ENCODE measurements around the gene PPY. TPM values are rescaled to one million over a fixed set of nuclear protein-coding genes. Genes with fewer than 3 reads are reported as not detected.
"Not testable (repeated sequence)": the region's sequence is repeated elsewhere in the genome, so short reads cannot be mapped to it uniquely, and the experiment has no call there.

The PPY gene
- polyA plus RNA-seq, 4 donors: 5.5 TPM; not detected in 3

- 20 to 27% (median 21%) methylated on average over 11 to 13 of the region's 13 CpGs for WGBS, 3 donors
- DNase-seq: peak in 1 of 2 donors; percentile 49
- H3K27me3 ChIP-seq (ENCODE audit: control insufficient read depth in 3 of 3, insufficient read depth in 3 of 3, low read length in 3 of 3): peaks cover 3 to 35% (median 16%) of the 10 kb centered on the region in 3 donors
Measured at GRCh38 chr17:43900858-43901754, 41.2 kb downstream of the PPY start.

GRCh38 chr17:43900183-43900857 lies 42.0 kb downstream of the PPY start:
- Histone ChIP-seq H3K4me1 (ENCODE audit: control insufficient read depth in 3 of 3, insufficient read depth in 2 of 3, low read depth in 1 of 3, low read length in 2 of 3) (peaks cover 2 to 15% (median 4%) of the 10 kb centered on the region in 3 donors), H3K4me3 (ENCODE audit: low read depth in 1 of 3, low read length in 3 of 3) (peak overlapping the region in 2 of 3 donors; percentile 29 to 35), H3K27me3 (ENCODE audit: control insufficient read depth in 3 of 3, insufficient read depth in 3 of 3, low read length in 3 of 3) (peaks cover 0 to 28% (median 9%) of the 10 kb centered on the region in 3 donors), H3K36me3 (ENCODE audit: control insufficient read depth in 3 of 3, insufficient read depth in 2 of 3, low read depth in 1 of 3, low read length in 3 of 3) (peaks cover 0 to 2% (median 0%) of the 10 kb centered on the region in 3 donors), H3K27ac (ENCODE audit: low read depth in 1 of 3, low read length in 2 of 3) (no peak overlapping the region), H3K9me3 (ENCODE audit: control insufficient read depth in 2 of 2, insufficient read depth in 1 of 2, low read depth in 1 of 2, low read length in 1 of 2) (no peaks in the 10 kb centered on the region)
- WGBS, 3 donors: 1 to 5% (median 2%) methylated on average over 31 of the region's 31 CpGs
- DNase-seq (peak; percentile 76 to 89), FAIRE-seq (no peak)

More at GRCh38 chr17:43900858-43901754, 41.2 kb downstream of the PPY start:
- no peak overlapping the region for H3K27ac ChIP-seq (ENCODE audit: low read depth in 1 of 3, low read length in 2 of 3)
- peaks cover 0 to under 1% (median 0%) of the 10 kb centered on the region in 3 donors for H3K36me3 ChIP-seq (ENCODE audit: control insufficient read depth in 3 of 3, insufficient read depth in 2 of 3, low read depth in 1 of 3, low read length in 3 of 3)
- no peaks in the 10 kb centered on the region for H3K9me3 ChIP-seq (ENCODE audit: control insufficient read depth in 2 of 2, insufficient read depth in 1 of 2, low read depth in 1 of 2, low read length in 1 of 2)
- FAIRE-seq: no peak
- H3K4me1 ChIP-seq (ENCODE audit: control insufficient read depth in 3 of 3, insufficient read depth in 2 of 3, low read depth in 1 of 3, low read length in 2 of 3): peaks cover 2 to 20% (median 4%) of the 10 kb centered on the region in 3 donors
- H3K4me3 ChIP-seq (ENCODE audit: low read depth in 1 of 3, low read length in 3 of 3): peak overlapping the region in 1 of 3 donors; percentile 35

- no peak for DNase-seq
- 62 to 75% (median 62%) methylated on average over 1 of the region's 1 CpG for WGBS, 3 donors
- peaks cover 0 to 17% (median 3%) of the 10 kb centered on the region in 3 donors for H3K27me3 ChIP-seq (ENCODE audit: control insufficient read depth in 3 of 3, insufficient read depth in 3 of 3, low read length in 3 of 3)
- no peak overlapping the region for H3K4me3 ChIP-seq (ENCODE audit: low read depth in 1 of 3, low read length in 3 of 3)
- H3K4me1 ChIP-seq (ENCODE audit: control insufficient read depth in 3 of 3, insufficient read depth in 2 of 3, low read depth in 1 of 3, low read length in 2 of 3): peaks cover 2 to 15% (median 4%) of the 10 kb centered on the region in 3 donors
- H3K36me3 ChIP-seq (ENCODE audit: control insufficient read depth in 3 of 3, insufficient read depth in 2 of 3, low read depth in 1 of 3, low read length in 3 of 3): peaks cover 0 to 2% (median 0%) of the 10 kb centered on the region in 3 donors
- H3K9me3 ChIP-seq (ENCODE audit: control insufficient read depth in 2 of 2, insufficient read depth in 1 of 2, low read depth in 1 of 2, low read length in 1 of 2): no peaks in the 10 kb centered on the region
- no peak for FAIRE-seq
- no peak overlapping the region for H3K27ac ChIP-seq (ENCODE audit: low read depth in 1 of 3, low read length in 2 of 3)
Measured at GRCh38 chr17:43898446-43898845, 43.8 kb downstream of the PPY start.

GRCh38 chr17:43897831-43898230 lies 44.4 kb downstream of the PPY start:
- FAIRE-seq (no peak), DNase-seq (no peak)
- no peak overlapping the region for H3K4me3 ChIP-seq (ENCODE audit: low read depth in 1 of 3, low read length in 3 of 3)
- peaks cover 2 to 15% (median 4%) of the 10 kb centered on the region in 3 donors for H3K4me1 ChIP-seq (ENCODE audit: control insufficient read depth in 3 of 3, insufficient read depth in 2 of 3, low read depth in 1 of 3, low read length in 2 of 3)
- peaks cover 0 to 16% (median 3%) of the 10 kb centered on the region in 3 donors for H3K27me3 ChIP-seq (ENCODE audit: control insufficient read depth in 3 of 3, insufficient read depth in 3 of 3, low read length in 3 of 3)
- H3K27ac ChIP-seq (ENCODE audit: low read depth in 1 of 3, low read length in 2 of 3): no peak overlapping the region
- peaks cover 0 to 2% (median 0%) of the 10 kb centered on the region in 3 donors for H3K36me3 ChIP-seq (ENCODE audit: control insufficient read depth in 3 of 3, insufficient read depth in 2 of 3, low read depth in 1 of 3, low read length in 3 of 3)
- WGBS, 3 donors: 79 to 86% (median 80%) methylated on average over 3 of the region's 3 CpGs
- no peaks in the 10 kb centered on the region for H3K9me3 ChIP-seq (ENCODE audit: control insufficient read depth in 2 of 2, insufficient read depth in 1 of 2, low read depth in 1 of 2, low read length in 1 of 2)

GRCh38 chr17:43894494-43894893 lies 47.8 kb downstream of the PPY start:
- not testable (repeated sequence) for H3K4me1 ChIP-seq (ENCODE audit: control insufficient read depth in 3 of 3, insufficient read depth in 2 of 3, low read depth in 1 of 3, low read length in 2 of 3); H3K27ac ChIP-seq (ENCODE audit: low read depth in 1 of 3, low read length in 2 of 3); DNase-seq; H3K4me3 ChIP-seq (ENCODE audit: low read depth in 1 of 3, low read length in 3 of 3); H3K9me3 ChIP-seq (ENCODE audit: control insufficient read depth in 2 of 2, insufficient read depth in 1 of 2, low read depth in 1 of 2, low read length in 1 of 2); FAIRE-seq; H3K27me3 ChIP-seq (ENCODE audit: control insufficient read depth in 3 of 3, insufficient read depth in 3 of 3, low read length in 3 of 3); H3K36me3 ChIP-seq (ENCODE audit: control insufficient read depth in 3 of 3, insufficient read depth in 2 of 3, low read depth in 1 of 3, low read length in 3 of 3)
- WGBS, 3 donors: 78 to 96% (median 83%) methylated on average over 4 of the region's 4 CpGs

GRCh38 chr17:43892647-43892952 lies 49.7 kb downstream of the PPY start:
- Histone ChIP-seq H3K4me3 (ENCODE audit: low read depth in 1 of 3, low read length in 3 of 3) (no peak overlapping the region), H3K27ac (ENCODE audit: low read depth in 1 of 3, low read length in 2 of 3) (no peak overlapping the region), H3K9me3 (ENCODE audit: control insufficient read depth in 2 of 2, insufficient read depth in 1 of 2, low read depth in 1 of 2, low read length in 1 of 2) (no peaks in the 10 kb centered on the region), H3K4me1 (ENCODE audit: control insufficient read depth in 3 of 3, insufficient read depth in 2 of 3, low read depth in 1 of 3, low read length in 2 of 3) (no peaks in the 10 kb centered on the region), H3K36me3 (ENCODE audit: control insufficient read depth in 3 of 3, insufficient read depth in 2 of 3, low read depth in 1 of 3, low read length in 3 of 3) (peaks cover 0 to 2% (median 0%) of the 10 kb centered on the region in 3 donors), H3K27me3 (ENCODE audit: control insufficient read depth in 3 of 3, insufficient read depth in 3 of 3, low read length in 3 of 3) (peaks cover 0 to 4% (median 0%) of the 10 kb centered on the region in 3 donors)
- DNase-seq (no peak), FAIRE-seq (no peak)
- 42 to 64% (median 46%) methylated on average over 4 of the region's 4 CpGs for WGBS, 3 donors

- 25 to 61% (median 55%) methylated on average over 5 of the region's 5 CpGs for WGBS, 3 donors
- DNase-seq: peak in 1 of 2 donors; percentile 19
- Histone ChIP-seq H3K27me3 (ENCODE audit: control insufficient read depth in 3 of 3, insufficient read depth in 3 of 3, low read length in 3 of 3) (peaks cover 0 to 4% (median 0%) of the 10 kb centered on the region in 3 donors), H3K4me1 (ENCODE audit: control insufficient read depth in 3 of 3, insufficient read depth in 2 of 3, low read depth in 1 of 3, low read length in 2 of 3) (no peaks in the 10 kb centered on the region), H3K36me3 (ENCODE audit: control insufficient read depth in 3 of 3, insufficient read depth in 2 of 3, low read depth in 1 of 3, low read length in 3 of 3) (peaks cover 0 to 2% (median 0%) of the 10 kb centered on the region in 3 donors), H3K9me3 (ENCODE audit: control insufficient read depth in 2 of 2, insufficient read depth in 1 of 2, low read depth in 1 of 2, low read length in 1 of 2) (no peaks in the 10 kb centered on the region), H3K4me3 (ENCODE audit: low read depth in 1 of 3, low read length in 3 of 3) (no peak overlapping the region), H3K27ac (ENCODE audit: low read depth in 1 of 3, low read length in 2 of 3) (no peak overlapping the region)
- no peak for FAIRE-seq
Measured at GRCh38 chr17:43891851-43892646, 50.2 kb downstream of the PPY start.
